GM12801 (cell line): Measurements from ENCODE around the gene PLEKHG5.

Experiments
- CTCF ChIP-seq: IDR thresholded peaks from one replicate; pipeline ENCODE4 v1.5.1; 2011; ENCODE audit warnings: control low read depth; ENCODE audit not compliant: insufficient read length; ENCODE audit errors: extremely low read depth

The PLEKHG5 gene

GRCh38 chr1:6456800-6457466, 34.5 kb downstream of the PLEKHG5 start:
- no peak for TF ChIP-seq CTCF

- no peak for TF ChIP-seq CTCF
These were observed 36.4 kb downstream of the PLEKHG5 start for GRCh38 chr1:6454856-6455751.

GRCh38 chr1:6450943-6451373, 40.5 kb downstream of the PLEKHG5 start:
- no peak for TF ChIP-seq CTCF

- TF ChIP-seq CTCF, result no peak
These were observed 41.4 kb downstream of the PLEKHG5 start for GRCh38 chr1:6450005-6450450.

- TF ChIP-seq CTCF, result no peak
These were observed 42.5 kb downstream of the PLEKHG5 start for GRCh38 chr1:6448749-6449631.

GRCh38 chr1:6447818-6448748, 43.4 kb downstream of the PLEKHG5 start:
- TF ChIP-seq CTCF, result no peak
